ENCODE data around the gene UBE2E2. TPM values are rescaled to one million over a fixed set of nuclear protein-coding genes. Genes with fewer than 3 reads are reported as not detected.

The UBE2E2 gene
- total RNA-seq, 1 donor from 2014 or later = 28.7 TPM

DNA sequence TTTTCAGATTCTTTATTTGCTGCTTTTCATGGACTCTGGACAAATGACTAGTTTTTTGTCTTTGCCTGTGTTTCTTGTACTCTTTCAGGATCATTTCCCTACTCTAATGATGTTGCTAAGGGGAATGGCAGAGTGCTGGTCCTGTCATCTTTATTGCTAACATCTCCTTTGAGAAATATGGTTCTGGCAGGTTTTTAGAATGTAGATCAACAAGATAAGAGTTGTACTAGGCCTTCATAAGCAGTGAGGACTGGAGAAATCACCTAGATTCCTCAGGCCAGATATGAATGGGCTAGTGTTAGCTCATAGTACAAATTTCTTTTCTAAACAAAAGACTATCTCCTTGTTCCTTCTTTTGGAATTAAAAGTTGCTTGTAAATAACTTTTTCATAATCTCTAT lies 156.0 kb downstream of the UBE2E2 start:
- Histone ChIP-seq H3K4me3 (ENCODE audit: low read depth, low read length) (no peak overlapping the region), H3K36me3 (ENCODE audit: control insufficient read depth, insufficient read depth, low read length) (no peaks in the 10 kb centered on the region), H3K27me3 (ENCODE audit: control insufficient read depth, insufficient read depth, low read length) (no peaks in the 10 kb centered on the region)
- TF ChIP-seq, protein P1, sequence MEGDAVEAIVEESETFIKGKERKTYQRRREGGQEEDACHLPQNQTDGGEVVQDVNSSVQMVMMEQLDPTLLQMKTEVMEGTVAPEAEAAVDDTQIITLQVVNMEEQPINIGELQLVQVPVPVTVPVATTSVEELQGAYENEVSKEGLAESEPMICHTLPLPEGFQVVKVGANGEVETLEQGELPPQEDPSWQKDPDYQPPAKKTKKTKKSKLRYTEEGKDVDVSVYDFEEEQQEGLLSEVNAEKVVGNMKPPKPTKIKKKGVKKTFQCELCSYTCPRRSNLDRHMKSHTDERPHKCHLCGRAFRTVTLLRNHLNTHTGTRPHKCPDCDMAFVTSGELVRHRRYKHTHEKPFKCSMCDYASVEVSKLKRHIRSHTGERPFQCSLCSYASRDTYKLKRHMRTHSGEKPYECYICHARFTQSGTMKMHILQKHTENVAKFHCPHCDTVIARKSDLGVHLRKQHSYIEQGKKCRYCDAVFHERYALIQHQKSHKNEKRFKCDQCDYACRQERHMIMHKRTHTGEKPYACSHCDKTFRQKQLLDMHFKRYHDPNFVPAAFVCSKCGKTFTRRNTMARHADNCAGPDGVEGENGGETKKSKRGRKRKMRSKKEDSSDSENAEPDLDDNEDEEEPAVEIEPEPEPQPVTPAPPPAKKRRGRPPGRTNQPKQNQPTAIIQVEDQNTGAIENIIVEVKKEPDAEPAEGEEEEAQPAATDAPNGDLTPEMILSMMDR (IDR thresholded peaks at IDR 0.05; ENCODE audit: insufficient read depth, low read length, poor library complexity, severe bottlenecking) = no peak
- DNase-seq (ENCODE audit: low read depth) = no peak

DNA sequence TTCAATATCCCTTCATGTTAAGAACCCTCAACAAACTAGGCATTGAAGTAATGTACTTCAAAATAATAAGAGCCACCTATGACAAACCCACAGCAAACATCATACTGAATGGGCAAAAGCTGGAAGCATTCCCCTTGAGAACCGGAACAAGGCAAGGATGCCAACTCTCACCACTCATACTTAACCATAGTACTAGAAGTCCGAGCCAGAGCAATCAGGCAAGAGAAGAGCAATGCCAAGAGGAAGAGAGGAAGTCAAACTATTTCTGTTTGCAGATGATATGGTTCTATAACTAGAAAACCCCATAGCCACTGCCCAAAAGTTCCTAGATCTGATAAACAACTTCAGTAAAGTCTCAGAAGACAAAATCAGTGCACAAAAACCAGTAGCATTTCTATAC lies 161.9 kb downstream of the UBE2E2 start:
- Histone ChIP-seq H3K36me3 (ENCODE audit: control insufficient read depth, insufficient read depth, low read length) (no peaks in the 10 kb centered on the region), H3K4me3 (ENCODE audit: low read depth, low read length) (no peak overlapping the region), H3K27me3 (ENCODE audit: control insufficient read depth, insufficient read depth, low read length) (no peaks in the 10 kb centered on the region)
- TF ChIP-seq, protein P1 (IDR thresholded peaks at IDR 0.05; ENCODE audit: insufficient read depth, low read length, poor library complexity, severe bottlenecking) = no peak
- no peak for DNase-seq (ENCODE audit: low read depth)

DNA sequence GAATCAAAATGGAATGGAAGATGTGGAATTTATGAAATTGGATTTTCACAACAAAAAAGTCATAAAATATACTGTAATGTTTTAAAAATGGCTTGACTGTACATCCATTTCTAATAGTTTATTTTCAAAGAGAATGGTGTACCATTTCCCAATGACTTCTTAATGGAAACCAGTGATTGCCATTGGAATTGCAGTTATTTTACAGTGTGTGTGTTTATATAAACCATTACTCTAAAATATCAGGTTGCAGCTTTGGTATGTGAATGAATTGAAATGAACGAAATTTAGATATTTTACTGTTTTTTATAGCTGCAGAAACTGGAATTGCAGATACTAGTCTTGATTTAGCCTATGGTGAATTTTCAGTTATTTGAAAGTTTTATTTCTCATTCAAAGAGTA lies 165.6 kb downstream of the UBE2E2 start:
- H3K36me3 ChIP-seq (ENCODE audit: control insufficient read depth, insufficient read depth, low read length) = no peaks in the 10 kb centered on the region
- TF ChIP-seq, protein P1 (IDR thresholded peaks at IDR 0.05; ENCODE audit: insufficient read depth, low read length, poor library complexity, severe bottlenecking) = no peak
- H3K4me3 ChIP-seq (ENCODE audit: low read depth, low read length) = no peak overlapping the region
- DNase-seq (ENCODE audit: low read depth) = no peak
- no peaks in the 10 kb centered on the region for H3K27me3 ChIP-seq (ENCODE audit: control insufficient read depth, insufficient read depth, low read length)

DNA sequence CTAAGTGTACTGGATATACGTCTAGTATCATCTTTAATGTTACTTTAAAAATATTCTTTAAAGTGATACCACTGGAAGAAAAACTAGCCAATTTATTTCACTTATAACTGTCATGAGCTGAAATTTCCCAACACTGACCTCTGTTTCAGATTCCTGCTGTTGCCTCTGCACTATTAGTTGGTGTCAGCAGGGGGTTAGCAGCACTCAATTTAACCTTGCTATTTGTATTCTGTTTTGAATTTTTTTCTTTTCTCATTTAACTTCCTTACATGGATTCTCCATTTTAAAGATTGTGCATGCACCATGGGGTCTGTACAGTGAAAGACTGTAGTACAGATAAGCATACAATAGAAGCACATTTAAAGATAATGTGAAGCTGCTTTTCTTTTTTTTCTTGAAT lies 169.2 kb downstream of the UBE2E2 start:
- Histone ChIP-seq H3K4me3 (ENCODE audit: low read depth, low read length) (no peak overlapping the region), H3K36me3 (ENCODE audit: control insufficient read depth, insufficient read depth, low read length) (no peaks in the 10 kb centered on the region), H3K27me3 (ENCODE audit: control insufficient read depth, insufficient read depth, low read length) (no peaks in the 10 kb centered on the region)
- DNase-seq (ENCODE audit: low read depth) = no peak
- TF ChIP-seq, protein P1 (IDR thresholded peaks at IDR 0.05; ENCODE audit: insufficient read depth, low read length, poor library complexity, severe bottlenecking) = no peak

DNA sequence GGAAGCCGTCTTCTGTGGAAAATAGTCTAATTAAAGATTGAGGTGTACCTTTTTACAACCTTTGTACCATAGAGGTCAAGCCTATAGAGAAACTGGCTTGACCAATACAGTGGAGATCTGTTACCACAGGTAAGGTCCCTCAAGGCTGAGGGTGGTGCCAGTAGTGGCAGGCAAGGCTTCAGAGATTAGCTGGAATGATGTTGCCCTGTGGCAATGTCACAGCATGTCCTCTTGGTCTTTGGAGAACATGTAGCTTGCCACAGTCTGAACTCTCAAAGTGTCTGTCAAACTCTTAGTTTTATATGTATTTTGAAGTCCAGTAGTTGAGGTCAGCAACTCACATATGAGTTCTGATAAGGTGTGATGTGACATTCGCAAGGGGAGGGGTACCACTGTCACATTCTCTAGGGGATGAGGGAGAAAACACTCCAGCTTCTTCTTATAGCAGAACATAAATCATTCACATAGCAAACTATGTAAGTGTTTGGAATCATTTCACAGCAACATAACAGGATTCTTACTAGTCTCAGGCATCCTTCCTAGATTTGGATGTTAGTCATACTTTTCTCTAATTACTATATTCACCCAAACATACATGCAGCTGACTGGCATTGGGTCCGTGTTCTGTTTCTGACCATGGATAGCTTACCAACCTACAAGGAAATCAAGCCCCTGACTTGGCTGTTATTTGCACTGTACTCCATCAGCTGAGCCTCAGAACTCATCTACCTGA lies 173.6 kb downstream of the UBE2E2 start:
- no peak overlapping the region for H3K4me3 ChIP-seq (ENCODE audit: low read depth, low read length)
- TF ChIP-seq, protein P1 (IDR thresholded peaks at IDR 0.05; ENCODE audit: insufficient read depth, low read length, poor library complexity, severe bottlenecking) = no peak
- DNase-seq (ENCODE audit: low read depth) = no peak
- no peaks in the 10 kb centered on the region for H3K36me3 ChIP-seq (ENCODE audit: control insufficient read depth, insufficient read depth, low read length)
- no peaks in the 10 kb centered on the region for H3K27me3 ChIP-seq (ENCODE audit: control insufficient read depth, insufficient read depth, low read length)

All from kidney epithelial cell (primary cell).